Mesenchymal stem cell (in vitro differentiated cells and primary cell): ENCODE data around the gene TMED9.

Experiments used
- DNase-seq: peaks from one replicate; pipeline ENCODE4 v3.0.0-alpha.2; 2013
- H2AFZ ChIP-seq: one replicate; pipeline ENCODE4 v1.6.1; 2013; ENCODE audit warnings: low read depth, mild to moderate bottlenecking, control low read depth, inconsistent platforms, low read length, moderate library complexity
- H2AK5ac ChIP-seq: 2 replicates; pipeline ENCODE4 v1.6.1; 2013; ENCODE audit warnings: low read length, moderate library complexity, mild to moderate bottlenecking, inconsistent platforms; ENCODE audit not compliant: severe bottlenecking
- H2BK120ac ChIP-seq: one replicate; pipeline ENCODE4 v1.6.1; 2013; ENCODE audit warnings: low read depth, mild to moderate bottlenecking, inconsistent platforms, low read length, moderate library complexity
- H2BK12ac ChIP-seq, 2 experiments: one replicate each; pipeline ENCODE4 v1.6.1; 2013; ENCODE audit warnings: inconsistent platforms in 2 of 2, low read length in 2 of 2, mild to moderate bottlenecking in 2 of 2, moderate library complexity in 2 of 2, control low read depth in 1 of 2
- H2BK15ac ChIP-seq: one replicate; pipeline ENCODE4 v1.6.1; 2013; ENCODE audit warnings: mild to moderate bottlenecking, low read depth, inconsistent platforms; ENCODE audit not compliant: poor library complexity, severe bottlenecking
- H2BK5ac ChIP-seq: 2 replicates; pipeline ENCODE4 v1.6.1; 2013; ENCODE audit warnings: low read depth, mild to moderate bottlenecking, low read length, control low read depth, inconsistent platforms; ENCODE audit not compliant: poor library complexity, severe bottlenecking
- H3K14ac ChIP-seq, 2 experiments: one replicate each; pipeline ENCODE4 v1.6.1; 2013; ENCODE audit warnings: inconsistent platforms in 2 of 2, low read length in 2 of 2, control low read depth in 1 of 2, mild to moderate bottlenecking in 1 of 2, moderate library complexity in 1 of 2
- H3K18ac ChIP-seq, 2 experiments: one replicate each; pipeline ENCODE4 v1.6.1; 2013; ENCODE audit warnings: inconsistent platforms in 2 of 2, low read length in 2 of 2, control low read depth in 1 of 2, low read depth in 1 of 2, mild to moderate bottlenecking in 1 of 2
- H3K23ac ChIP-seq, 2 experiments: one replicate each; pipeline ENCODE4 v1.6.1; 2013; ENCODE audit warnings: inconsistent platforms in 2 of 2, low read length in 2 of 2, mild to moderate bottlenecking in 2 of 2, moderate library complexity in 2 of 2, control low read depth in 1 of 2
- H3K27ac ChIP-seq: 2 replicates; pipeline ENCODE4 v1.5.1; 2013; ENCODE audit warnings: mild to moderate bottlenecking, moderate library complexity, low read length, control low read depth, inconsistent platforms; ENCODE audit not compliant: poor library complexity, severe bottlenecking
- H3K27me3 ChIP-seq, 2 experiments: 2 replicates each; pipeline versions ENCODE4 v1.6.1 to v1.7.0; 2013; ENCODE audit warnings: low read length in 2 of 2, mild to moderate bottlenecking in 2 of 2, moderate library complexity in 2 of 2, control low read depth in 1 of 2, inconsistent platforms in 1 of 2; ENCODE audit not compliant: control insufficient read depth in 1 of 2, insufficient read depth in 1 of 2
- H3K36me3 ChIP-seq, 2 experiments: 2 replicates each; pipeline versions ENCODE4 v1.6.1 to v1.7.0; 2013; ENCODE audit warnings: low read length in 2 of 2, control low read depth in 1 of 2, inconsistent platforms in 1 of 2, low read depth in 1 of 2, mild to moderate bottlenecking in 1 of 2; ENCODE audit not compliant: insufficient read depth in 2 of 2, control insufficient read depth in 1 of 2
- H3K4ac ChIP-seq, 2 experiments: one replicate each; pipeline ENCODE4 v1.6.1; 2013; ENCODE audit warnings: inconsistent platforms in 2 of 2, low read length in 2 of 2, mild to moderate bottlenecking in 2 of 2, moderate library complexity in 2 of 2, control low read depth in 1 of 2, low read depth in 1 of 2
- H3K4me1 ChIP-seq: 2 replicates; pipeline ENCODE4 v1.6.1; 2013; ENCODE audit warnings: low read depth, low read length, control low read depth; ENCODE audit not compliant: control insufficient read depth, insufficient read depth
- H3K4me2 ChIP-seq: 2 replicates; pipeline ENCODE4 v1.6.1; 2013; ENCODE audit warnings: low read length, mild to moderate bottlenecking, inconsistent platforms; ENCODE audit not compliant: poor library complexity, severe bottlenecking
- H3K4me3 ChIP-seq, 2 experiments: 2 replicates each; pipeline versions ENCODE4 v1.5.1 to v1.7.0; 2013; ENCODE audit warnings: low read length in 2 of 2, mild to moderate bottlenecking in 2 of 2, control low read depth in 1 of 2, low read depth in 1 of 2; ENCODE audit not compliant: insufficient read depth in 1 of 2
- H3K79me1 ChIP-seq: replicated peaks from 2 replicates; pipeline ENCODE4 v1.6.1; 2013; ENCODE audit warnings: mild to moderate bottlenecking, control low read depth, low read length, inconsistent platforms; ENCODE audit not compliant: poor library complexity, severe bottlenecking
- H3K9ac ChIP-seq: 2 replicates; pipeline ENCODE4 v1.7.0; 2013; ENCODE audit warnings: mild to moderate bottlenecking, low read length, moderate library complexity
- H3K9me3 ChIP-seq: 2 replicates; pipeline ENCODE4 v1.7.0; 2013; ENCODE audit warnings: mild to moderate bottlenecking, low read length; ENCODE audit not compliant: control insufficient read depth
- H4K8ac ChIP-seq: one replicate; pipeline ENCODE4 v1.6.1; 2013; ENCODE audit warnings: inconsistent platforms, mild to moderate bottlenecking, low read length, moderate library complexity
- H4K91ac ChIP-seq: one replicate; pipeline ENCODE4 v1.6.1; 2013; ENCODE audit warnings: mild to moderate bottlenecking, low read length, inconsistent platforms
- WGBS: methylation state at CpG from one replicate; pipeline ENCODE4 v1.1.7; 2013; ENCODE audit warnings: mixed read lengths; 5-methylcytosine and 5-hydroxymethylcytosine counted together

Gene TMED9

DNA sequence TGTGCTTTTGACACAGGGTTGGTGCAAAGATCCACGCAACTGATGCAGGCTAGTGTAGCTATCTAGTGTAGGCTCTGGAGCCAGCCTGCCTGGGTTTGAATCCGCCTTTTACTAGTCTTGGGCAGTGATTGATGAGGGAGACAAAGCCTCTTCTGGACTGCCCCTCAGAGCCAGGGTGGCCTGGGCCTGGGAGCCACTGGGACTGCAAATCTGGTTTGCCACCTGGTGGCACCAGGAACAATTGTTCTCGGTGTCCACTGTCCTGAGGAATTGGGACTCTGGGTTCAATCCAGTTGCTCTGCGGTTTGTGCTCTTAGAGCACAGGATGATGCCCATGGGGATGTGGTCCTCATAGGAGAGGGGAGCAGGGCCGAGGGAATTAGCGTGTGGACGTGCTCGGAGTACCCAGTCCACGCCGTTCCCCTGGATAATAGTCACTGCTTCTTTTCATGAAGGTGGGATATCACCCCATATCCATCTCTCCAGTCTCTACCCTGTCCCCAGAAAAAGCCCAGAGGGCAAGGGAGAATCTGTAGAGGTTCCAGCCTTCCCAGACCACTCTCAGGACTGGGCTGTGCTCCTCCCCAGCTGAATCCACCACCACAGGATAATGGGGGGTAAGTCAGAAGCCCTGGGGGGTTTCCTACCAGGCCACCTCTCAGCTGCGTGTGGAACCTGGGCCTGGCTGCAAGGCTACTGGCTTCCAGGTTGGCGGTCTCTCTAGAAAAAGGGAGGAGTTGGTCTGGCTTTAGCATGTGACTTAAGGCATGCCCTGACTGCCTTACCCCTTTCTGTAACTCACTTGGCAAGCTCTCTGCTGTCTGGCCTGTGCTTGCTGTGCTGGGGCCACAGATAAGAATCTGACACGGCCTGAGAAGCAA, 9.8 kb downstream of the TMED9 start:
- no peak overlapping the region for H3K27ac ChIP-seq
- no peak overlapping the region for H2BK120ac ChIP-seq
- H3K18ac ChIP-seq = no peak overlapping the region
- peak; percentile 14 for DNase-seq
- H2BK5ac ChIP-seq = no peak overlapping the region
- H2AFZ ChIP-seq = no peak overlapping the region
- H3K9me3 ChIP-seq = no peaks in the 10 kb centered on the region
- no peak overlapping the region for H3K4ac ChIP-seq
- peaks cover 17 to 38% of the 10 kb centered on the region in 2 experiments for H3K36me3 ChIP-seq
- H3K4me3 ChIP-seq = no peak overlapping the region
- H3K4me1 ChIP-seq = peaks cover 11% of the 10 kb centered on the region
- no peak overlapping the region for H4K8ac ChIP-seq
- WGBS = 96% methylated on average over 13 of the region's 13 CpGs
- H3K4me2 ChIP-seq = no peak overlapping the region
- H3K14ac ChIP-seq = no peak overlapping the region
- no peaks in the 10 kb centered on the region for H3K27me3 ChIP-seq
- peaks cover 21% of the 10 kb centered on the region for H3K79me1 ChIP-seq
- no peak overlapping the region for H3K23ac ChIP-seq
- H3K9ac ChIP-seq = peak overlapping the region; percentile 95
- H2BK15ac ChIP-seq = no peak overlapping the region
- H4K91ac ChIP-seq = no peak overlapping the region
- no peak overlapping the region for H2BK12ac ChIP-seq
- H2AK5ac ChIP-seq = no peak overlapping the region

DNA sequence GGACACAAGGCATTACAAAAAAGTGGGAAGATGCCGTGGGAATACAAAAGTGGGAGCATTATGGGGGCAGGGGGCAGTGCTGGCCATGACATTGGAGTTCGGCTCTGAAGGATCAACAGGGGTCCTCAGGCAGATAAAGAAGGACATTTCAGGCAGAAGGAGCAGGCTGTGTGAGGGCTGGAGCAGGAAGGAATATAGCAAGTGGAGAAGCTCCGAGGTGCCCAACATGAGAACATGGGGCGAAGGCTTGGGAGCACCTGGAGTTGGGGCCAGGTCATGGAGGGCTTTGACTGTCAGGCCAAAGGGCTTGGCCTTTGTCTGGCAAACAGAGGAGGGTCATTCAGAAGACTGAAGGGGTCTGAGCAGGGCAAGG, 10.4 kb downstream of the TMED9 start:
- Histone ChIP-seq H3K4me2 (no peak overlapping the region), H3K27ac (no peak overlapping the region), H3K27me3 (no peaks in the 10 kb centered on the region), H3K9ac (peak overlapping the region; percentile 95), H3K9me3 (no peaks in the 10 kb centered on the region), H3K4me3 (no peak overlapping the region), H3K14ac (no peak overlapping the region), H3K18ac (no peak overlapping the region), H3K4me1 (peaks cover 16% of the 10 kb centered on the region), H4K91ac (no peak overlapping the region), H2BK120ac (no peak overlapping the region), H3K36me3 (peaks cover 16 to 40% of the 10 kb centered on the region in 2 experiments), H3K79me1 (peaks cover 21% of the 10 kb centered on the region), H2BK5ac (no peak overlapping the region), H2BK12ac (no peak overlapping the region), H4K8ac (no peak overlapping the region), H2AFZ (no peak overlapping the region), H2AK5ac (no peak overlapping the region), H3K23ac (no peak overlapping the region), H2BK15ac (no peak overlapping the region), H3K4ac (no peak overlapping the region)
- WGBS = 96% methylated on average over 4 of the region's 4 CpGs
- no peak for DNase-seq

DNA sequence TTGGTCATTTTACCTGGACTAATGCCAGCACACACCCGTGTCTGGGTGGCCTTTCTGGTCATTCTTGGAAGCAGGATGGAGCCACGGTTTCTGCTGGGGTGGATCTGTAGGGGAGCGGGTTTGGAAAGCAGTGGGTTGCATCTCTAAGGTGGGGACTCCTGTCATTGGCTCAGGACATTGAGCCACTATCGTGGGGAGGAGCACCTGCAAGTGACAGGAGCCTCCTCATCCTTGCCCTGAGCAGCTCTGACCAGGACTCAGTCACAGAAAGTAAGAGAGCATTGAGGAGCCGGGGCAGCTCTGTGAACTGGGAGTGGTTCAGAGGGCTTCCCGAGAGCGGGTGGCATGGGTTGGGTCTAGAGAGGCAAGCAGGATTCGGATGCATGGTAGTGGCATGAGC, 11.6 kb downstream of the TMED9 start:
- Histone ChIP-seq H2BK5ac (no peak overlapping the region), H3K9me3 (no peaks in the 10 kb centered on the region), H2BK120ac (no peak overlapping the region), H3K36me3 (peaks cover 21 to 50% of the 10 kb centered on the region in 2 experiments), H3K4ac (no peak overlapping the region), H3K14ac (no peak overlapping the region), H3K27ac (no peak overlapping the region), H2BK15ac (no peak overlapping the region), H3K9ac (no peak overlapping the region), H2AK5ac (no peak overlapping the region), H3K23ac (no peak overlapping the region), H2BK12ac (no peak overlapping the region), H4K91ac (no peak overlapping the region), H3K4me2 (no peak overlapping the region), H3K79me1 (peaks cover 24% of the 10 kb centered on the region), H3K4me3 (no peak overlapping the region), H3K4me1 (peaks cover 20% of the 10 kb centered on the region), H4K8ac (no peak overlapping the region), H3K18ac (no peak overlapping the region), H3K27me3 (no peaks in the 10 kb centered on the region), H2AFZ (no peak overlapping the region)
- DNase-seq = no peak
- WGBS = 94% methylated on average over 8 of the region's 8 CpGs

DNA sequence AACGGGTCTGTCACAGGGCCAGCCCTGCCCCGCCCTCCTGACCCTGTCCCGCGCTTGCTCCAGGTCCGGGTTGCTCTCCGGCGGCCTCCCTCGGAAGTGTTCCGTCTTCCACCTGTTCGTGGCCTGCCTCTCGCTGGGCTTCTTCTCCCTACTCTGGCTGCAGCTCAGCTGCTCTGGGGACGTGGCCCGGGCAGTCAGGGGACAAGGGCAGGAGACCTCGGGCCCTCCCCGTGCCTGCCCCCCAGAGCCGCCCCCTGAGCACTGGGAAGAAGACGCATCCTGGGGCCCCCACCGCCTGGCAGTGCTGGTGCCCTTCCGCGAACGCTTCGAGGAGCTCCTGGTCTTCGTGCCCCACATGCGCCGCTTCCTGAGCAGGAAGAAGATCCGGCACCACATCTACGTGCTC, 12.1 kb downstream of the TMED9 start:
- no peak overlapping the region for H2AK5ac ChIP-seq
- H3K18ac ChIP-seq = no peak overlapping the region
- no peaks in the 10 kb centered on the region for H3K9me3 ChIP-seq
- H2BK15ac ChIP-seq = no peak overlapping the region
- no peak overlapping the region for H2BK120ac ChIP-seq
- H3K23ac ChIP-seq = no peak overlapping the region
- no peak overlapping the region for H4K8ac ChIP-seq
- H3K4me1 ChIP-seq = peaks cover 20% of the 10 kb centered on the region
- H3K27me3 ChIP-seq = no peaks in the 10 kb centered on the region
- H2BK5ac ChIP-seq = no peak overlapping the region
- 97% methylated on average over 27 of the region's 27 CpGs for WGBS
- no peak overlapping the region for H2BK12ac ChIP-seq
- peaks cover 25% of the 10 kb centered on the region for H3K79me1 ChIP-seq
- no peak overlapping the region for H3K4me3 ChIP-seq
- no peak overlapping the region for H3K27ac ChIP-seq
- H4K91ac ChIP-seq = no peak overlapping the region
- DNase-seq = no peak
- no peak overlapping the region for H3K14ac ChIP-seq
- no peak overlapping the region for H3K9ac ChIP-seq
- H3K4ac ChIP-seq = no peak overlapping the region
- no peak overlapping the region for H2AFZ ChIP-seq
- peaks cover 26 to 55% of the 10 kb centered on the region in 2 experiments for H3K36me3 ChIP-seq
- no peak overlapping the region for H3K4me2 ChIP-seq
